ENCODE data around the gene ZEB2.

Gene ZEB2

DNA sequence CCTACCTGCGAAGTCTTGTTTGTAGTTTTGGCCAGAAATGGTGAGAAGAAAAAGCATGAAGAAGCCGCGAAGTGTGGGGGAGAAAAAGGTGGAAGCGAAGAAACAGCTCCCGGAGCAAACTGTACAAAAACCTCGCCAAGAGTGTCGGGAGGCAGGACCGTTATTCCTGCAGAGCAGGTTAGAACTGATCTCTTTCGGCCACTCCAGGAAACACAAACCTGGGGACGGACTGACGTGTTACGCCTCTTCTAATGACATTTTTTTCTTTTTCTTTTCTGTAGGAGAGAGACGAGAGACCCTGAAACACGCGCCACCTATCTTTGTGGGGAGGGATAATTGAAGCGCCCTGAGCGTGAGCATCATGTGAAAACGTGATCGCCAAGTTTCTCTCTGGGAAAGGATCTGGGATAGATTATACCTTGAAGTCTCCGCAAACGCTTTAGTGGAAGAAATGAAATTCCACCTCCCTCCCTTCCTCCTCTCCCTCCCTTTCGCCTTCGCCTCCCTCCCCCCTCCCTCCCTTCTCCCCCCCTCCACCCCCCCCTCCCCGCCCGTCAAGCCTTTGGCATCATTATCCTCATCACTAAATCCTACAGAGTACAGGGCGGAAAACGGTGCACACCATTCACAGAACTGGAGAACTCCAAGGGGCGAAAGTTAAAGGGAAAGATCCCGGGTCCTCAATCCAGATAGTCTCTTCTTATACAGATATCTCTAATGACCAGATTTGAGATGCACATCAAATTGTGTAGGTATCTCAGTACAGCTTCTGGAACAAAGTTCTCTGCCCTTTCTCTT is at the start of gene ZEB2:
Gene ZEB2, minus strand, starts transcription at position 186 of the 798 bp plus-strand sequence. CDS start 2,769 bp downstream, outside the sequence.
- H3K4me3 ChIP-seq (ENCODE audit: control insufficient read depth, low read depth, low read length) = peak within 1 kb of the TSS; percentile 75
- TF ChIP-seq, protein P1, sequence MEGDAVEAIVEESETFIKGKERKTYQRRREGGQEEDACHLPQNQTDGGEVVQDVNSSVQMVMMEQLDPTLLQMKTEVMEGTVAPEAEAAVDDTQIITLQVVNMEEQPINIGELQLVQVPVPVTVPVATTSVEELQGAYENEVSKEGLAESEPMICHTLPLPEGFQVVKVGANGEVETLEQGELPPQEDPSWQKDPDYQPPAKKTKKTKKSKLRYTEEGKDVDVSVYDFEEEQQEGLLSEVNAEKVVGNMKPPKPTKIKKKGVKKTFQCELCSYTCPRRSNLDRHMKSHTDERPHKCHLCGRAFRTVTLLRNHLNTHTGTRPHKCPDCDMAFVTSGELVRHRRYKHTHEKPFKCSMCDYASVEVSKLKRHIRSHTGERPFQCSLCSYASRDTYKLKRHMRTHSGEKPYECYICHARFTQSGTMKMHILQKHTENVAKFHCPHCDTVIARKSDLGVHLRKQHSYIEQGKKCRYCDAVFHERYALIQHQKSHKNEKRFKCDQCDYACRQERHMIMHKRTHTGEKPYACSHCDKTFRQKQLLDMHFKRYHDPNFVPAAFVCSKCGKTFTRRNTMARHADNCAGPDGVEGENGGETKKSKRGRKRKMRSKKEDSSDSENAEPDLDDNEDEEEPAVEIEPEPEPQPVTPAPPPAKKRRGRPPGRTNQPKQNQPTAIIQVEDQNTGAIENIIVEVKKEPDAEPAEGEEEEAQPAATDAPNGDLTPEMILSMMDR (conservative IDR thresholded peaks at IDR 0.05; ENCODE audit: control insufficient read depth, insufficient read depth, low read depth, low read length) = peak; percentile 89
- DNase-seq (ENCODE audit: low read depth) = peak; percentile 96

DNA sequence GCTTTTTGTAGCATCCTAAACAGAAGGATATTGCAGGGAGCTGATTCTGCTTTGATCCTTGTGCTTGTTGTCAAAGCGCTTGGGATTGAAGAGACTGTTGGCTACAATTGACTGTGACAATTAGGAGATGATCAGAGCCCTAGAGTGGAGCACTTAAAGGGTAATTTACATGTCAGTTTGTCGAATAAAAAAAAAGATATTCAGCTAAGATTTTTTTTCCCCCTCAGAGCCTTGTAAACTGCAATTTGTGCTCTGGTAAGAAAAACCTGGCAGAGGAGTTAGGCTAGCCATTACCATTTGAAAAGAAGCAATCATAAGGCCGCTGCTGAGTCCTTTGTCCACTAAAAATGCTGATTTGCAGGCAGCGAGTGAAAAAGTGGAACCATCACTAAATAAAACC is 47.8 kb upstream of the ZEB2 start:
- DNase-seq (ENCODE audit: low read depth) = no peak
- H3K4me3 ChIP-seq (ENCODE audit: control insufficient read depth, low read depth, low read length) = no peak overlapping the region
- TF ChIP-seq, protein P1 (conservative IDR thresholded peaks at IDR 0.05; ENCODE audit: control insufficient read depth, insufficient read depth, low read depth, low read length) = no peak

DNA sequence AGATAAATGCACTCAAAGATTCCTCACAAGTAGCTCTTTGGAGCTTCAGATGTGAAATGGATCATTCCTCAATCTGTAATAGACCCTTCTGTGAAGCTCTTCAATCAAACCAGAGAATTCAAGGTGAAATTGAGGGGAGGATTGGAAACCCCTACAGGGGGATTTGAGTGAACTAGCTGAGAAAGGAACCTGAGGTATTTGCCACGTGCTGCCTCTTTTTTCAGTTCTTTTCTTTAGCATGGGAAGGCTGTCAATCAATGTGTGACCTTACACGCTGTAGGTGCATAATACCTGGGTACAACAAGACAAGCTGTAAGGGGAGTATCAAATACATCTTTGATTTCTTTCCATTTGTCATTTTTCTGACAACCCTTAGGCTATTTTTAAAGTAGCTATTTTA is 46.5 kb upstream of the ZEB2 start:
- H3K4me3 ChIP-seq (ENCODE audit: control insufficient read depth, low read depth, low read length) = no peak overlapping the region
- TF ChIP-seq, protein P1 (conservative IDR thresholded peaks at IDR 0.05; ENCODE audit: control insufficient read depth, insufficient read depth, low read depth, low read length) = no peak
- no peak for DNase-seq (ENCODE audit: low read depth)

- TF ChIP-seq, protein P1 (conservative IDR thresholded peaks at IDR 0.05; ENCODE audit: control insufficient read depth, insufficient read depth, low read depth, low read length) = no peak
- DNase-seq (ENCODE audit: low read depth) = no peak
- no peak overlapping the region for H3K4me3 ChIP-seq (ENCODE audit: control insufficient read depth, low read depth, low read length)
Observed at GRCh38 chr2:144560251-144560650, 40.3 kb upstream of the ZEB2 start.

DNA sequence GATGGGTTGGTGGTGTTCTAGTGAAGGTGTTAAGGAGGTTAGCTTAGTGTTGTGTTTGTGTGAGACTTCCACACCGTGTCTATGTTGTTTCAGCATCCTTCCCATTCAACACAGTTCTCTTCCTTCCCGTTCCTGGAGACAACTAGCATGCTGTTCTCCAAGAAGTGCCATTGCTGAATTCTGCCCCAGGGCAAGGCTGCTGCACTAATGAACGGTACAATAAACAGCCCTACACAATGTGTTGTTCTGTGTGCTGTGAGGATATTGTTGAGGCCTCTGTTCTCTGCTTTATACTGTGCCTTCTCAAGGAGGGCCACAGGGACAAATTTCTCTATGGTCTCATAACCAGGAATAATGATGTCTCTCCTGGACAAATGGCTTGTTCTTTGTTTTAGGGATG is 39.8 kb upstream of the ZEB2 start:
- no peak overlapping the region for H3K4me3 ChIP-seq (ENCODE audit: control insufficient read depth, low read depth, low read length)
- DNase-seq (ENCODE audit: low read depth) = no peak
- TF ChIP-seq, protein P1 (conservative IDR thresholded peaks at IDR 0.05; ENCODE audit: control insufficient read depth, insufficient read depth, low read depth, low read length) = no peak

- no peak overlapping the region for H3K4me3 ChIP-seq (ENCODE audit: control insufficient read depth, low read depth, low read length)
- no peak for DNase-seq (ENCODE audit: low read depth)
- TF ChIP-seq, protein P1 (conservative IDR thresholded peaks at IDR 0.05; ENCODE audit: control insufficient read depth, insufficient read depth, low read depth, low read length) = no peak
Observed at GRCh38 chr2:144559242-144559641, 39.3 kb upstream of the ZEB2 start.

Measured in fibroblast of mammary gland (primary cell).